Prostate gland (tissue), 2 donors: ENCODE results near the gene ITGA2B.

Source experiments
- POLR2AphosphoS5 ChIP-seq: sonication (generic); formaldehyde crosslinking; IDR thresholded peaks from one replicate; pipeline ENCODE4 v1.6.1; 2017; ENCODE audit warnings: antibody characterized with exemption
- TF ChIP-seq, protein P1 (sequence below), 4 experiments: fragments of 200-600 bp in 2 of 4; fragments of 450-650 bp in 2 of 4; sonication (generic) in 2 of 4; IDR thresholded peaks; 1 replicate in 3 of 4; 2 replicates in 1 of 4; pipeline ENCODE4 v1.5.1; 2016 to 2019; ENCODE audit warnings: antibody characterized with exemption in 4 of 4, mild to moderate bottlenecking in 2 of 4, moderate library complexity in 2 of 4

DNA sequence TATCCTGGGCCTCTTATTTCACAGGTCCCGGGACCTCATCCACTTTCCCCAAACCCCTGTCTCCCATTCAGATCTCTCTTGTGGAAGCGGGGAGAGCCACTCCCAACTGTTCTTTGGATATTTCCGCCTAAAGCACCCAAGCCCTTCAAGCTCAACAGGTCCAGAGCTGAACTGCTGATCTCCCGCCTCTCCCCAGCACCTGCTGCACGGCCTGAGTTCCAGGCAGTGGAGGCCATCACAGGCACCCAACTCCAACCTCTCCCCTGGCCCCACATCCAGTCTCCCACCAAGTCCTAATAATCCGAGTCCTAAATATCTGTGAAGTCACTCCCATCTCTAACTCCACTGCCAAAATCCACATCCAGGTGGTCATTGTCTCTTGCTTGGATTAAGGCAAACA is 6.5 kb downstream of the ITGA2B start:
- TF ChIP-seq, protein P1, sequence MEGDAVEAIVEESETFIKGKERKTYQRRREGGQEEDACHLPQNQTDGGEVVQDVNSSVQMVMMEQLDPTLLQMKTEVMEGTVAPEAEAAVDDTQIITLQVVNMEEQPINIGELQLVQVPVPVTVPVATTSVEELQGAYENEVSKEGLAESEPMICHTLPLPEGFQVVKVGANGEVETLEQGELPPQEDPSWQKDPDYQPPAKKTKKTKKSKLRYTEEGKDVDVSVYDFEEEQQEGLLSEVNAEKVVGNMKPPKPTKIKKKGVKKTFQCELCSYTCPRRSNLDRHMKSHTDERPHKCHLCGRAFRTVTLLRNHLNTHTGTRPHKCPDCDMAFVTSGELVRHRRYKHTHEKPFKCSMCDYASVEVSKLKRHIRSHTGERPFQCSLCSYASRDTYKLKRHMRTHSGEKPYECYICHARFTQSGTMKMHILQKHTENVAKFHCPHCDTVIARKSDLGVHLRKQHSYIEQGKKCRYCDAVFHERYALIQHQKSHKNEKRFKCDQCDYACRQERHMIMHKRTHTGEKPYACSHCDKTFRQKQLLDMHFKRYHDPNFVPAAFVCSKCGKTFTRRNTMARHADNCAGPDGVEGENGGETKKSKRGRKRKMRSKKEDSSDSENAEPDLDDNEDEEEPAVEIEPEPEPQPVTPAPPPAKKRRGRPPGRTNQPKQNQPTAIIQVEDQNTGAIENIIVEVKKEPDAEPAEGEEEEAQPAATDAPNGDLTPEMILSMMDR (IDR thresholded peaks at IDR 0.05), result no peak
- TF ChIP-seq POLR2AphosphoS5, result no peak
